Neutrophil (primary cell): ENCODE results near the gene RSBN1L.
A peak's percentile ranks its signal among the peaks of the same experiment; 100 is the strongest.

Source experiments
- H3K27ac ChIP-seq: fragments of 200-600 bp; sonication (generic); 2 replicates; pipeline ENCODE4 v1.5.1; 2016; ENCODE audit warnings: mild to moderate bottlenecking, moderate library complexity
- H3K27me3 ChIP-seq: fragments of 200-600 bp; sonication (generic); 2 replicates; pipeline ENCODE4 v1.6.0; 2016; ENCODE audit warnings: mild to moderate bottlenecking
- H3K36me3 ChIP-seq: fragments of 200-600 bp; sonication (generic); 2 replicates; pipeline ENCODE4 v1.5.1; 2017
- H3K4me1 ChIP-seq, 2 experiments: fragments of 200-600 bp in 1 of 2; sonication (generic) in 1 of 2; 1 replicate in 1 of 2; 2 replicates in 1 of 2; pipeline versions ENCODE4 v1.5.1 to v1.6.1; 2013 to 2016; ENCODE audit warnings: low read depth in 1 of 2, low read length in 1 of 2, mild to moderate bottlenecking in 1 of 2, moderate library complexity in 1 of 2; ENCODE audit not compliant: control insufficient read depth in 1 of 2, insufficient read depth in 1 of 2
- H3K4me3 ChIP-seq, 2 experiments: fragments of 200-600 bp in 1 of 2; sonication (generic) in 1 of 2; 1 replicate in 1 of 2; 2 replicates in 1 of 2; pipeline ENCODE4 v1.5.1; 2013 to 2016; ENCODE audit warnings: low read depth in 1 of 2, low read length in 1 of 2, mild to moderate bottlenecking in 1 of 2, moderate library complexity in 1 of 2
- H3K9me3 ChIP-seq: fragments of 200-600 bp; sonication (generic); 2 replicates; pipeline ENCODE4 v1.5.1; 2016
- TF ChIP-seq, protein P1 (sequence below): fragments of 200-600 bp; sonication (generic); IDR thresholded peaks from 2 replicates; pipeline ENCODE4 v1.5.1; 2016; ENCODE audit warnings: antibody characterized with exemption

Gene RSBN1L

DNA sequence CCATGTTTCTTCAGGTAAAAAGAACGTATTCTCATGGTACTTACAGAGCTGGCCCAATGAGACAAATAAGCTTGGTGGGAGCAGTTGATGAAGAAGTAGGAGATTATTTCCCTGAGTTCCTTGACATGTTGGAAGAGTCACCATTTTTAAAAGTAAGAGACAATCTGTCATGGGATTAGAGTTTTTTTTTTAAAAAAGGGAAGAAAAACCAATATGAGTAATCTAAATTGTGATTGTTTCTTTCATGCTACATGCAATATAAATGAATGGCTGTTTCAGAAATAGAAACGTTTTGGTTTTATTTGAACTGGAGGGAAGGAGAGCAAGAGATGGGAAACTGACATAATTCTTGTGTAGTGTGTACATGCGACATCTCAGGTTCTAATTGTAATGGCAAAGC, 69.2 kb downstream of the RSBN1L start:
- Histone ChIP-seq H3K4me1 (peaks cover 26 to 38% of the 10 kb centered on the region in 2 experiments), H3K27me3 (no peaks in the 10 kb centered on the region), H3K9me3 (no peaks in the 10 kb centered on the region), H3K36me3 (peaks cover 38% of the 10 kb centered on the region), H3K27ac (no peak overlapping the region), H3K4me3 (no peak overlapping the region)
- TF ChIP-seq, protein P1, sequence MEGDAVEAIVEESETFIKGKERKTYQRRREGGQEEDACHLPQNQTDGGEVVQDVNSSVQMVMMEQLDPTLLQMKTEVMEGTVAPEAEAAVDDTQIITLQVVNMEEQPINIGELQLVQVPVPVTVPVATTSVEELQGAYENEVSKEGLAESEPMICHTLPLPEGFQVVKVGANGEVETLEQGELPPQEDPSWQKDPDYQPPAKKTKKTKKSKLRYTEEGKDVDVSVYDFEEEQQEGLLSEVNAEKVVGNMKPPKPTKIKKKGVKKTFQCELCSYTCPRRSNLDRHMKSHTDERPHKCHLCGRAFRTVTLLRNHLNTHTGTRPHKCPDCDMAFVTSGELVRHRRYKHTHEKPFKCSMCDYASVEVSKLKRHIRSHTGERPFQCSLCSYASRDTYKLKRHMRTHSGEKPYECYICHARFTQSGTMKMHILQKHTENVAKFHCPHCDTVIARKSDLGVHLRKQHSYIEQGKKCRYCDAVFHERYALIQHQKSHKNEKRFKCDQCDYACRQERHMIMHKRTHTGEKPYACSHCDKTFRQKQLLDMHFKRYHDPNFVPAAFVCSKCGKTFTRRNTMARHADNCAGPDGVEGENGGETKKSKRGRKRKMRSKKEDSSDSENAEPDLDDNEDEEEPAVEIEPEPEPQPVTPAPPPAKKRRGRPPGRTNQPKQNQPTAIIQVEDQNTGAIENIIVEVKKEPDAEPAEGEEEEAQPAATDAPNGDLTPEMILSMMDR = no peak

DNA sequence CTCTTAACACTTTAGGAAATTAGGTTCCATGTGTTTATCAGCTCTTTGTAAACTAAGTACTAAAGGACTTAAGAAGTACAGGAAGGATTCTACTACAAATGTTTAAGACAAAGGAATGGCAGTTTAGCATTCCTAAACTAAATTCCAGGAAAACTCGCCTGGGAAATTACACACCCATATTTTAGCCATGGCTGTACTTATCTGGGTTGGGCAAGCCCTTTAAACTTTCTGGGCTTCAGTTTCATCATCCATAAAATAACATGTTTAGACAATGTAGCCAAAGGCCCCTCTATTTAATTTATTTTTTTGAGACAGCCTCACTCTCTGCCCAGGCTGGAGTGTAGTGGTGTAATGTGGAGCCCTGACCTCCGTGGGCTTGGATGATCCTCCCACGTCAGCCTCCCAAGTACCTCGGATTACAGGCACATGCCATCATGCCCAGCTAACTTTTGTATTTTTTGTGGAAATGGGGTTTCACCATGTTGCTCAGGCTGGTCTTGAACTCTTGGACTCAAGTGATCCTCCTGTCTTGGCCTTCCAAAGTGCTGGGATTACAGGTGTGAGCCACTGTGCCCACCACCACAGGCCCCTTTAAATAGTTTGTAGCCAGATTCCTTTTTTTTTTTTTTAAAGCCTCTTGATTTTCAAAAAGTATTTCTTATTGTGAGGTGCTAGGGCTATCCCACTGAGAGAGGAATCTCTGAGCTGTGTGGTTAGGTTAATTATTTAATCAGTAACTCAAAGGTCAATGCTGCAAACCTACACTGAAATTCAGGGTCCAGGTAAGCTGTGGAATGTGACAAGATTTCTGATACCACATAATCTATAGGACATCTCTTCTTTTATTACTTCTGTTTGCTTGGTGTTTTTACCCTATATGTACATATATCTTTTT, 69.9 kb downstream of the RSBN1L start:
- Histone ChIP-seq H3K4me1 (peaks cover 23 to 31% of the 10 kb centered on the region in 2 experiments), H3K4me3 (no peak overlapping the region), H3K27ac (no peak overlapping the region), H3K36me3 (peaks cover 45% of the 10 kb centered on the region), H3K27me3 (no peaks in the 10 kb centered on the region), H3K9me3 (no peaks in the 10 kb centered on the region)
- TF ChIP-seq, protein P1 = no peak

DNA sequence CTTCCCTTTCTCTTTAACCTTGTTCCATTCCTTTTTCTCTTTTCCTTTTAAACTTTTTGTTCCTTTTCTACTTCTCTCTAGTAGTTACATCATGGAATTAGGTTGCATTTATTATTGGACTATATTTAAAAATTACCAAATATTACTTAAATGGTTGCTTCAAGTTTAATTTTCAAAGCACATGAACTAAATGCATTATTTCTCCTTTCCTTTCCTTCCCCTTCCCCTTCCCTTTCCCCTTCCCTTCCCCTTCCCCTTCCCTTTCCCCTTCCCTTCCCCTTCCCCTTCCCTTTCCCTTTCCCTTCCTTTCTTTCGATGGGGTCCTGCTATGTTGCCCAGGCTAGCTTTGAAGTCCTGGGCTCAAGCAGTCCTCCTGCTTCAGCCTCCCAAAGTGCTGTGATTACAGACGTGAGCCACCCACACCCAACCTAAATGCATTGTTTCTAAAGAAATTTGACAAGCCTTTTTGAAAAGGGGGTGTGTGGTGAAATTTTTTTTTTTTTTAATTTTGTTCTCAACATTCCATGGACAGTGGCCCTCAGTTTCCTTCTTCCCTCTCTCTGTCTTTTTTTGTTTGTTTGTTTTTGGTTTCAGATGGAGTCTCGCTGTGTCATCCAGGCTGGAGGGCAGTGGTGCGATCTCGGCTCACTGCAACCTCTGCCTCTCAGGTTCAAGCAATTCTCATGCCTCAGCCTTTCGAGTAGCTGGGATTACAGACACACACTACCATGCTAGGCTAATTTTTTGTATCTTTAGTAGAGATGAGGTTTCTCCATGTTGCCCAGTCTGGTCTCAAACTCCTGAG, 70.7 kb downstream of the RSBN1L start:
- Histone ChIP-seq H3K27me3 (no peaks in the 10 kb centered on the region), H3K4me3 (no peak overlapping the region), H3K4me1 (peaks cover 15 to 22% of the 10 kb centered on the region in 2 experiments), H3K27ac (peak overlapping the region; percentile 31), H3K36me3 (peaks cover 45% of the 10 kb centered on the region), H3K9me3 (no peaks in the 10 kb centered on the region)
- TF ChIP-seq, protein P1 = no peak

GRCh38 chr7:77770316-77770715, 74.1 kb downstream of the RSBN1L start:
- H3K27ac ChIP-seq = no peak overlapping the region
- no peaks in the 10 kb centered on the region for H3K27me3 ChIP-seq
- peaks cover 74% of the 10 kb centered on the region for H3K36me3 ChIP-seq
- no peaks in the 10 kb centered on the region for H3K9me3 ChIP-seq
- H3K4me3 ChIP-seq = no peak overlapping the region
- TF ChIP-seq, protein P1 = no peak
- H3K4me1 ChIP-seq = no peaks in the 10 kb centered on the region

- H3K4me3 ChIP-seq = no peak overlapping the region
- no peak overlapping the region for H3K27ac ChIP-seq
- H3K4me1 ChIP-seq = no peaks in the 10 kb centered on the region
- H3K27me3 ChIP-seq = no peaks in the 10 kb centered on the region
- TF ChIP-seq, protein P1 = no peak
- no peaks in the 10 kb centered on the region for H3K9me3 ChIP-seq
- peaks cover 74% of the 10 kb centered on the region for H3K36me3 ChIP-seq
Observed at GRCh38 chr7:77771901-77772300, 75.6 kb downstream of the RSBN1L start.
